AG09319 (cell line): ENCODE data around the gene NAPB.

Source experiments
- DNase-seq: peaks from one replicate; pipeline ENCODE4 v3.0.0-alpha.2; 2010; ENCODE audit warnings: low read depth; ENCODE audit errors: extremely low read depth
- TF ChIP-seq, protein P1 (sequence below): IDR thresholded peaks from 2 replicates; pipeline ENCODE4 v1.5.1; 2011; ENCODE audit warnings: low read depth, mild to moderate bottlenecking, inconsistent platforms, low read length, moderate library complexity

The NAPB gene

DNA sequence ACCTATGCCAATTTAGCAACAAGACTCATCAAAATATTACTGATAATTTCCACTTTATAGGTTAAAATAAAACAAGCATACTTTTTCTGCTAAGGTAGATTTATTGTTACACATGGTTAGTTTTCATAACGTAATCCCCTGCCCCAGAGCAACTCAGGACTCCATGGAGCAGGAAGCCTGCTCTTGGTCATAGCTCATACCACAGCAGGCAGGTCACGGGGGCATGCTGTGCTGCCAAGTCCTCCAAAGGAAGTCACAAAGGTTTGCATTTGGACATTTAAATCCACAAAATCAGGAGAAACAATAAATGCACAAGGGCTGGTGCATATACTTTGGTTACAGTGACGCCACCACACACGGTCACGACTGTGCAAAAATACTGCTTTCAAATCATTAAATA, 46.8 kb downstream of the NAPB start:
- DNase-seq = no peak
- TF ChIP-seq, protein P1, sequence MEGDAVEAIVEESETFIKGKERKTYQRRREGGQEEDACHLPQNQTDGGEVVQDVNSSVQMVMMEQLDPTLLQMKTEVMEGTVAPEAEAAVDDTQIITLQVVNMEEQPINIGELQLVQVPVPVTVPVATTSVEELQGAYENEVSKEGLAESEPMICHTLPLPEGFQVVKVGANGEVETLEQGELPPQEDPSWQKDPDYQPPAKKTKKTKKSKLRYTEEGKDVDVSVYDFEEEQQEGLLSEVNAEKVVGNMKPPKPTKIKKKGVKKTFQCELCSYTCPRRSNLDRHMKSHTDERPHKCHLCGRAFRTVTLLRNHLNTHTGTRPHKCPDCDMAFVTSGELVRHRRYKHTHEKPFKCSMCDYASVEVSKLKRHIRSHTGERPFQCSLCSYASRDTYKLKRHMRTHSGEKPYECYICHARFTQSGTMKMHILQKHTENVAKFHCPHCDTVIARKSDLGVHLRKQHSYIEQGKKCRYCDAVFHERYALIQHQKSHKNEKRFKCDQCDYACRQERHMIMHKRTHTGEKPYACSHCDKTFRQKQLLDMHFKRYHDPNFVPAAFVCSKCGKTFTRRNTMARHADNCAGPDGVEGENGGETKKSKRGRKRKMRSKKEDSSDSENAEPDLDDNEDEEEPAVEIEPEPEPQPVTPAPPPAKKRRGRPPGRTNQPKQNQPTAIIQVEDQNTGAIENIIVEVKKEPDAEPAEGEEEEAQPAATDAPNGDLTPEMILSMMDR = no peak

DNA sequence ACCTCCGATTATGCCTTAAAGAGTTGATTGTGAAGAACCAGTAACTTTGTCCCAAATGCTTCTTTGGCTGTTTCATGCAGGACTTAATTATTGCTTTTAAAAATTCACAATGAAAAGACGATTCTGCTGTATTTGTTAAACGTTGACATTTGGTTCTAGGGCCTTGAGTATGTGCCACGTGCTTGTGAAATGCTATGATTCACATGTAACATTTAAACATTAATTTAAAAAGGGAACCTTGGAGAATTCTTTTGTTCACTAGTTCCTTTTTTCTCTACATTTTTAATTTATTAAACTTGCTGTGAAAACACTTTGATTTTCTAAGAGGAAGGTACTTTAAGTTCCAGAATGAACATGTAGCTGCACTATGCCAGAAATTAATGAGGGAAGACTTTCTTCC, 49.8 kb downstream of the NAPB start:
- TF ChIP-seq, protein P1 = no peak
- DNase-seq = no peak

DNA sequence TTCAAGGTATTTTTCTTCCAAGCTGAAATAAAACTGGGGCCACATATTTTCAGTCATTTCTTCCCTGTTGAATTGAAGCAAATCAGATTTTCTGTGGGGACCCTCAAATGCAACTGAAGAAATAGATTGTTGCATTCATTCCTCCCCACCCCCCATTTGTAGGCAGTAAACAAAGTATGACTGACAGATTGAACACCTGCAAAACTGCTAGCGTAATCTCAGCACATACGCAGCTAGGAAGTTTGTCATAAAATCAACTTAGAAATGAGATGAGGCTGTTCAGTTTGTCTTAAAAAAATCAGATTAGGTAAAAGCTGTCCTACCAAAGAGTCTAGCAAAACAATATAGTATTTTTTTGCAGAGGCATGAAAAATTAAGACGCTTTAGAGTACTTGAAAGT, 50.4 kb downstream of the NAPB start:
- DNase-seq = no peak
- TF ChIP-seq, protein P1 = no peak

DNA sequence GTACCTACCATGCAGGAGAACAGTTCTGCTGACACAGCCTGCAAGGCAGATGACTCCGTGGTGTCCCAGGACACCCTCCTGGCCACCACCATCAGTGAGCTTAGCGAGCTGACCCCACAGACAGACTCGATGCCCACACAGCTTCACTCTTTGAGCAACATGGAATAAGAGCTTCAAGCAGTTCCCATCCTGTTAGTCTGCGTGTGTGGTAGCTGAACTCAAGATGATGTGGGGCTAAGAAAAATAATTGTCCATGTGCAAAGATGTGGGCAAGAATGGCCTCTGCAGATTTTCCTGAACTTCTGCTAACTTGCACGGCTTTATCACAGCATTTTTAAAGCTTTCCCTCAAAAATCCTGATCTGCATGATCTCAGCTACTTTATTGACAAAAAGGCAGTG, 51.0 kb downstream of the NAPB start:
- no peak for DNase-seq
- TF ChIP-seq, protein P1 = no peak

DNA sequence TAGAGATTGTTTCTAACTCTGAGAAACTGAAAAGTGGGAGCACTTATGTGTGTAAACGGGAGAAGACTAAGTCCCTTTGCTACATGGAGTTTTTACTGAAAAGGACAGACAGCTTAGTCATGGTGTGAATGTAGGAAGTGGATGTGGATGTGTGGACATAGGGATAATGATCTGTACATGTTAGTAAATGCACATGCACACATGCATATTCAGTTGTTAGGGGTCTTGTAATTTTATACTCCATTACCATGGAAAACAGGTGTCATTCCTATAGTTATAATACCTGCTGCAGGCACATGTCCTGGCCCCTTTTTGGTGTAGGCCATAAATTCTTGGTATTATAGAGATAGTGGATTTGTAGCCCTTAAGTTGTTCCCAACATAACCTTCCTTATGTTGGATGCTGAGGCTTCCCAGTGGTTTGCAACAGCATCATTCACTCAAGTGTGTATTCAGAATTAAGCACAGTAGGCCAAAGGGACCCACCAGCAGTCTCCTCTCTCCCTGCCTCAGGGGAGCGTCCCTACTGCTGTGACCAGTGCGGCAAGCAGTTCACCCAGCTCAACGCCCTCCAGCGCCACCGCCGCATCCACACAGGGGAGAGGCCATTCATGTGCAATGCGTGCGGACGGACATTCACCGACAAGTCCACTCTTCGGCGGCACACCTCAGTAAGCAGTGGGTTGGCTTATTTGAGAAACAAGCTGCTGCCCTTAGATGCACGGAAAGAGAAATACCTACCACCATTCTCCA, 52.0 kb downstream of the NAPB start:
- TF ChIP-seq, protein P1 = no peak
- no peak for DNase-seq

DNA sequence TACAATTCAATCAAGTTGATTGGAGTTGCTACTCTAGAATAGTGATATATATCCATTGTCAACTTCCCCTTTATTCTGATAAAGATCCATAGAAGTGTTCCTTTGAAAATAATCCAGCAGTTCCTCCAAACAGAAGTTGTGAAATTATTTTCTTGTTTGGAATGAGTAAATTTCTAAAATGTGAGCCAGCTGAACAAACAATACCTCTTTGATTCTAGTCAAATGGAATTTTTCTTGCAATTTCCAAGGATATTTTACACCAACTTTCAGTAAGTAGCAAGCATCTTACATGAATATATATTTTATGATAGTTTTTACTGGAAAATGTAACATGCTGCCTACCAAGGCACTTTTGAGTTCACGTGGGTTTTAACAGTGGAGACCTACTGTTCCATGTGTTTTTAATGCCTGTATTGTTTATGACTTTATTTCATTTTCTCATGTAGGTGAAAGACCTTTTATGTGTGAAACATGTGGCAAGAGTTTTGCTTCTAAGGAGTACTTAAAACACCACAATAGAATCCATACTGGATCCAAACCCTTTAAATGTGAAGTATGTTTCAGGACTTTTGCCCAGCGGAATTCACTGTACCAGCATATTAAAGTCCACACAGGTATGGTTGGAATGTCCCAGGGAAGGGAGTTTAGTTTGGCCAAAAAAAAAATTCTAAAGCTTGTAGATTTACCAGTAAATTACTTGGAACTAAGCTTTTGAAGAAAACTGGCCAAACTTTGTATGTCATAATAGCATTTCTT, 52.8 kb downstream of the NAPB start:
- no peak for DNase-seq
- TF ChIP-seq, protein P1 = no peak

DNA sequence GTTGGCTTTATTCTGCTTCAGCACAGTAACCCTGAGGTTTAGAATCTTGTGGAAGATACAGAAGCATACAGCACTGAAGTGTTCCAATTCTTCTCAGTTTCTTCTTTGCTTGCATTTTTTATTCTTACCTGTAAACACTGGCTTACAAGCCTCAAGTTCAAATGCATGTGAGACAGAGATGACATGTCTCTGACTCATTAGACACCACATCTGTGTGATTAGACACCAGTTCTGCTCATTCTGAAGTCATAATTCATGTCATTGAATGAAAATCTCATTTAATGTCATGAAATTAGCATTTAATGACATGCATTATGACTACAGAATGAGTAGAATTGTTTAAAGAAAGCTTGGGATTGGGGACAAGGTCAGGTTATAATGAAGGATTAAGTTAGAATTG, 53.5 kb downstream of the NAPB start:
- DNase-seq = no peak
- TF ChIP-seq, protein P1 = no peak
